ENCODE results near the gene ZNF783. TPM values are rescaled to one million over a fixed set of nuclear protein-coding genes. Genes with fewer than 3 reads are reported as not detected.

The ZNF783 gene
- total RNA-seq, 6 experiments from 2014 or later: 7.8 to 8.9 (median 8.5) TPM

- no peaks in the 10 kb centered on the region for H3K9me3 Mint-ChIP-seq
- H3K27me3 Mint-ChIP-seq (ENCODE audit: insufficient read depth): no peaks in the 10 kb centered on the region; the same call in 1 of the 2 replicates
- H3K27ac Mint-ChIP-seq: no peak overlapping the region
- TF ChIP-seq, protein P1, sequence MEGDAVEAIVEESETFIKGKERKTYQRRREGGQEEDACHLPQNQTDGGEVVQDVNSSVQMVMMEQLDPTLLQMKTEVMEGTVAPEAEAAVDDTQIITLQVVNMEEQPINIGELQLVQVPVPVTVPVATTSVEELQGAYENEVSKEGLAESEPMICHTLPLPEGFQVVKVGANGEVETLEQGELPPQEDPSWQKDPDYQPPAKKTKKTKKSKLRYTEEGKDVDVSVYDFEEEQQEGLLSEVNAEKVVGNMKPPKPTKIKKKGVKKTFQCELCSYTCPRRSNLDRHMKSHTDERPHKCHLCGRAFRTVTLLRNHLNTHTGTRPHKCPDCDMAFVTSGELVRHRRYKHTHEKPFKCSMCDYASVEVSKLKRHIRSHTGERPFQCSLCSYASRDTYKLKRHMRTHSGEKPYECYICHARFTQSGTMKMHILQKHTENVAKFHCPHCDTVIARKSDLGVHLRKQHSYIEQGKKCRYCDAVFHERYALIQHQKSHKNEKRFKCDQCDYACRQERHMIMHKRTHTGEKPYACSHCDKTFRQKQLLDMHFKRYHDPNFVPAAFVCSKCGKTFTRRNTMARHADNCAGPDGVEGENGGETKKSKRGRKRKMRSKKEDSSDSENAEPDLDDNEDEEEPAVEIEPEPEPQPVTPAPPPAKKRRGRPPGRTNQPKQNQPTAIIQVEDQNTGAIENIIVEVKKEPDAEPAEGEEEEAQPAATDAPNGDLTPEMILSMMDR (IDR thresholded peaks at IDR 0.05): no peak
- peaks cover 11% of the 10 kb centered on the region for H3K36me3 Mint-ChIP-seq (ENCODE audit: low read depth)
- DNase-seq: no peak
- peaks cover 11% of the 10 kb centered on the region for H3K4me1 Mint-ChIP-seq (ENCODE audit: low read depth)
- H3K4me3 Mint-ChIP-seq: no peak overlapping the region
These were observed 21.3 kb downstream of the ZNF783 start for GRCh38 chr7:149283321-149283720.

- peaks cover 11% of the 10 kb centered on the region for H3K36me3 Mint-ChIP-seq (ENCODE audit: low read depth)
- H3K27me3 Mint-ChIP-seq (ENCODE audit: insufficient read depth): no peaks in the 10 kb centered on the region; the same call in 1 of the 2 replicates
- no peak for DNase-seq
- H3K9me3 Mint-ChIP-seq: no peaks in the 10 kb centered on the region
- H3K4me1 Mint-ChIP-seq (ENCODE audit: low read depth): peaks cover 11% of the 10 kb centered on the region
- TF ChIP-seq, protein P1 (IDR thresholded peaks at IDR 0.05): no peak
- H3K27ac Mint-ChIP-seq: no peak overlapping the region
- H3K4me3 Mint-ChIP-seq: no peak overlapping the region
These were observed 22.3 kb downstream of the ZNF783 start for GRCh38 chr7:149284343-149284742.

DNA sequence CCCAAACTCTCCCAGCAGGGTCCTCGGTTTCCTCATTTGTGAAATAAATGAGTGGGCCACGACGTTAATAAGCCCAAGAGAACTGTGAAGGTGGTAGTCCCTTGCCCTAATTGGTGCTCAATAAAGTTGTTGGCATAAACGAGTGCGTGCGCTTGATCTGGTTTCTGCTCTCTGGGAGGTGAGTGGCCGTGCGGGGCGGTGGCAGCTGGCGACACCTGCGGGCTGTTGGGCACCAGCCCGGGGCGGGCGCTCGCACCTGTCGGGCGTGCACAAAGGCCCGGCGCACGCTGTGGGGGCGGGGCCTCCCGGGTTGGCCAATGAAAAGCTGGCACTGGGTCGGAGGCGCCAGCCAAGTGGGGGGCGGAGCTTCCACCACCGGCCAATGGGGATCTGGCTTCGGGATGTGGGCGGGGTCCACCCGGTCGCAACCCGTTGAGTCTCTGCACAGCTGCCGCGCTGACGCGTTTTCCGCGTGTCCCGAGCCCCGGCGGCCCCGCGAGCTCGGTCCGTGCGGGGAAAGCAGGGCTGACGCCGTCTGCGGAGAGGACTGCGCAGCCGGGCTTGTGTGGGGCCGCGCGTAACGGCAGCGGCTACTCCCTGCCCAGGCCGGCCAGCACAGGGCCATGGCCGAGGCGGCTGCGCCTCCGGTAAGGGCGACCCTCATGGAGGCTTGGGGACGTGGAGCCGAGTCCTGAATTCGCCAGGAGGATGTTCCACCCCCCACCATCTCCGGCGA is 23.0 kb downstream of the ZNF783 start:
- TF ChIP-seq, protein P1 (IDR thresholded peaks at IDR 0.05): no peak
- peaks cover 11% of the 10 kb centered on the region for H3K36me3 Mint-ChIP-seq (ENCODE audit: low read depth)

DNA sequence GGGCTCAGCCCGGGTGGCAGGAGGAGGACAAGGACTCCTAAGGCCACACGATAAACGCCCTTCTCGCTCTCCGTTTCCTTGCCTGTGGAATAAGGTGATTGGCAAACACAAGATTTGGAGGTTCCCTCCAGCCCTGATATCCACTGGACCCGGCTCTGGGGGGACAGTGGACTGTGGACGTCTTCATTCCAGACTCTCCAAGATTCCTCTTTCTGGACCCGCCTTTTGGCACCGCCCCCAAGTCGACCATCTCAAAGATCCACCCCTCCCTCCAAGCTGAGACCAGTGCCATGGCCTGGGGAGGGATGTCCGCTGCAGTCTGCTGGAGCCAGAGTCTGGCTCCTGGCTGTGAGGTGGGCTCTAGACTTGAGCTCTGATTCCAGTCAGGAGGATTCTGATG is 23.6 kb downstream of the ZNF783 start:
- no peaks in the 10 kb centered on the region; the same call in 1 of the 2 replicates for H3K27me3 Mint-ChIP-seq (ENCODE audit: insufficient read depth)
- peak overlapping the region; percentile 85 for H3K4me3 Mint-ChIP-seq
- H3K4me1 Mint-ChIP-seq (ENCODE audit: low read depth): peaks cover 11% of the 10 kb centered on the region
- H3K27ac Mint-ChIP-seq: peak overlapping the region; percentile 74
- no peak for DNase-seq
- TF ChIP-seq, protein P1 (IDR thresholded peaks at IDR 0.05): no peak
- H3K9me3 Mint-ChIP-seq: no peaks in the 10 kb centered on the region
- peaks cover 11% of the 10 kb centered on the region for H3K36me3 Mint-ChIP-seq (ENCODE audit: low read depth)

More for the DNA sequence above, 23.0 kb downstream of the ZNF783 start:
- Mint-ChIP-seq H3K4me1 (ENCODE audit: low read depth) (peaks cover 11% of the 10 kb centered on the region), H3K9me3 (no peaks in the 10 kb centered on the region), H3K4me3 (peak overlapping the region; percentile 85), H3K27me3 (ENCODE audit: insufficient read depth) (no peaks in the 10 kb centered on the region; the same call in 1 of the 2 replicates), H3K27ac (peak overlapping the region; percentile 43; the same call in 1 of the 2 replicates)
- DNase-seq: peak; percentile 51

- Mint-ChIP-seq H3K27ac (no peak overlapping the region; the same call in 1 of the 2 replicates), H3K36me3 (ENCODE audit: low read depth) (peaks cover 11% of the 10 kb centered on the region), H3K4me1 (ENCODE audit: low read depth) (peaks cover 11% of the 10 kb centered on the region), H3K4me3 (no peak overlapping the region), H3K9me3 (no peaks in the 10 kb centered on the region), H3K27me3 (ENCODE audit: insufficient read depth) (no peaks in the 10 kb centered on the region; the same call in 1 of the 2 replicates)
- TF ChIP-seq, protein P1 (IDR thresholded peaks at IDR 0.05): no peak
- DNase-seq: no peak
These were observed 24.9 kb downstream of the ZNF783 start for GRCh38 chr7:149286811-149287400.
